ENCODE data around the gene STK32B. TPM values are rescaled to one million over a fixed set of nuclear protein-coding genes. Genes with fewer than 3 reads are reported as not detected.

The STK32B gene
- total and polyA plus RNA-seq, 10 donors = 0.03 to 0.87 (median 0.36) TPM

GRCh38 chr4:5370286-5370685 is 319.0 kb downstream of the STK32B start:
- intact Hi-C loops (cut with DNase I; ENCODE audit: low total_unique reads) = no loop called here
- no peak for TF ChIP-seq POLR2A (IDR thresholded peaks at IDR 0.05)
- TF ChIP-seq CTCF (IDR thresholded peaks at IDR 0.05 in 8 of 11, conservative IDR thresholded peaks at IDR 0.05 in 3 of 11) = no peak
- no peak for TF ChIP-seq POLR2AphosphoS5 (IDR thresholded peaks at IDR 0.05)
- Histone ChIP-seq H3K27me3 (replicated peaks in 1 of 7) (no peaks in the 10 kb centered on the region), H3K4me3 (no peak overlapping the region), H3K4me1 (no peaks in the 10 kb centered on the region), H3K27ac (no peak overlapping the region), H3K9me3 (peaks cover 0 to 19% (median 11%) of the 10 kb centered on the region in 8 donors), H3K36me3 (no peaks in the 10 kb centered on the region)
- no peak for DNase-seq
- WGBS, 5 donors = 61 to 74% (median 65%) methylated on average over 2 of the region's 2 CpGs

- Histone ChIP-seq H3K4me3 (no peak overlapping the region), H3K27ac (no peak overlapping the region), H3K27me3 (replicated peaks in 1 of 7) (no peaks in the 10 kb centered on the region), H3K9me3 (peaks cover 0 to 23% (median 11%) of the 10 kb centered on the region in 8 donors), H3K4me1 (no peaks in the 10 kb centered on the region), H3K36me3 (no peaks in the 10 kb centered on the region)
- DNase-seq = no peak
- TF ChIP-seq POLR2A (IDR thresholded peaks at IDR 0.05) = no peak
- no peak for TF ChIP-seq CTCF (IDR thresholded peaks at IDR 0.05 in 8 of 11, conservative IDR thresholded peaks at IDR 0.05 in 3 of 11)
- no peak for TF ChIP-seq POLR2AphosphoS5 (IDR thresholded peaks at IDR 0.05)
- 86 to 92% (median 87%) methylated on average over 8 of the region's 8 CpGs for WGBS, 5 donors
- intact Hi-C loops (cut with DNase I; ENCODE audit: low total_unique reads) = no loop called here
These were observed 320.3 kb downstream of the STK32B start for GRCh38 chr4:5371415-5372190.

- 71 to 91% (median 78%) methylated on average over 6 of the region's 6 CpGs for WGBS, 5 donors
- H3K9me3 ChIP-seq = peaks cover 0 to 29% (median 11%) of the 10 kb centered on the region in 8 donors
- H3K27ac ChIP-seq = no peak overlapping the region
- H3K4me1 ChIP-seq = no peaks in the 10 kb centered on the region
- DNase-seq = no peak
- no peaks in the 10 kb centered on the region for H3K36me3 ChIP-seq
- H3K27me3 ChIP-seq (replicated peaks in 1 of 7) = no peaks in the 10 kb centered on the region
- intact Hi-C loops (cut with DNase I; ENCODE audit: low total_unique reads) = no loop called here
- H3K4me3 ChIP-seq = no peak overlapping the region
- TF ChIP-seq CTCF (IDR thresholded peaks at IDR 0.05 in 8 of 11, conservative IDR thresholded peaks at IDR 0.05 in 3 of 11) (no peak), POLR2AphosphoS5 (IDR thresholded peaks at IDR 0.05) (no peak), POLR2A (IDR thresholded peaks at IDR 0.05) (no peak)
These were observed 320.9 kb downstream of the STK32B start for GRCh38 chr4:5372198-5372597.

GRCh38 chr4:5373327-5373726 is 322.0 kb downstream of the STK32B start:
- Histone ChIP-seq H3K27me3 (replicated peaks in 1 of 7) (no peaks in the 10 kb centered on the region), H3K4me1 (no peaks in the 10 kb centered on the region), H3K4me3 (no peak overlapping the region), H3K27ac (no peak overlapping the region), H3K36me3 (no peaks in the 10 kb centered on the region), H3K9me3 (peaks cover 0 to 34% (median 15%) of the 10 kb centered on the region in 8 donors)
- TF ChIP-seq POLR2AphosphoS5 (IDR thresholded peaks at IDR 0.05) (no peak), POLR2A (IDR thresholded peaks at IDR 0.05) (no peak), CTCF (IDR thresholded peaks at IDR 0.05 in 8 of 11, conservative IDR thresholded peaks at IDR 0.05 in 3 of 11) (no peak)
- intact Hi-C loops (cut with DNase I; ENCODE audit: low total_unique reads) = no loop called here
- DNase-seq = no peak
- WGBS, 5 donors = 84 to 95% (median 91%) methylated on average over 4 of the region's 4 CpGs

All from spleen (tissue), 11 donors.